ENCODE measurements around the gene OSM. TPM values are rescaled to one million over a fixed set of nuclear protein-coding genes. Genes with fewer than 3 reads are reported as not detected.

The OSM gene
- total RNA-seq = 1 to 10 TPM in 2 of 4 donors, under 1 TPM in 2; 0.82 to 7.3 (median 1.0) TPM

GRCh38 chr22:30266445-30267381, at the start of gene OSM:
Gene OSM, minus strand, starts transcription at chr22:30266851. Its CDS starts 52 bp downstream, at chr22:30266799.
- TF ChIP-seq, protein P1, sequence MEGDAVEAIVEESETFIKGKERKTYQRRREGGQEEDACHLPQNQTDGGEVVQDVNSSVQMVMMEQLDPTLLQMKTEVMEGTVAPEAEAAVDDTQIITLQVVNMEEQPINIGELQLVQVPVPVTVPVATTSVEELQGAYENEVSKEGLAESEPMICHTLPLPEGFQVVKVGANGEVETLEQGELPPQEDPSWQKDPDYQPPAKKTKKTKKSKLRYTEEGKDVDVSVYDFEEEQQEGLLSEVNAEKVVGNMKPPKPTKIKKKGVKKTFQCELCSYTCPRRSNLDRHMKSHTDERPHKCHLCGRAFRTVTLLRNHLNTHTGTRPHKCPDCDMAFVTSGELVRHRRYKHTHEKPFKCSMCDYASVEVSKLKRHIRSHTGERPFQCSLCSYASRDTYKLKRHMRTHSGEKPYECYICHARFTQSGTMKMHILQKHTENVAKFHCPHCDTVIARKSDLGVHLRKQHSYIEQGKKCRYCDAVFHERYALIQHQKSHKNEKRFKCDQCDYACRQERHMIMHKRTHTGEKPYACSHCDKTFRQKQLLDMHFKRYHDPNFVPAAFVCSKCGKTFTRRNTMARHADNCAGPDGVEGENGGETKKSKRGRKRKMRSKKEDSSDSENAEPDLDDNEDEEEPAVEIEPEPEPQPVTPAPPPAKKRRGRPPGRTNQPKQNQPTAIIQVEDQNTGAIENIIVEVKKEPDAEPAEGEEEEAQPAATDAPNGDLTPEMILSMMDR (IDR thresholded peaks at IDR 0.05; ENCODE audit: low read depth) = no peak

GRCh38 chr22:30315962-30316576, 49.4 kb upstream of the OSM start:
- TF ChIP-seq, protein P1 (IDR thresholded peaks at IDR 0.05; ENCODE audit: low read depth) = no peak

- TF ChIP-seq, protein P1 (IDR thresholded peaks at IDR 0.05; ENCODE audit: low read depth) = no peak
Observed at GRCh38 chr22:30314915-30315314, 48.3 kb upstream of the OSM start.

- TF ChIP-seq, protein P1 (IDR thresholded peaks at IDR 0.05; ENCODE audit: low read depth) = no peak
Observed at GRCh38 chr22:30313527-30314363, 47.1 kb upstream of the OSM start.

GRCh38 chr22:30312053-30312452, 45.4 kb upstream of the OSM start:
- TF ChIP-seq, protein P1 (IDR thresholded peaks at IDR 0.05; ENCODE audit: low read depth) = no peak

- TF ChIP-seq, protein P1 (IDR thresholded peaks at IDR 0.05; ENCODE audit: low read depth) = no peak
Observed at GRCh38 chr22:30310881-30311771, 44.5 kb upstream of the OSM start.

Measured in subcutaneous adipose tissue (tissue), 4 donors.